Smooth muscle cell of the coronary artery (primary cell): Measurements from ENCODE around the gene PROK1. TPM values are rescaled to one million over a fixed set of nuclear protein-coding genes. Genes with fewer than 3 reads are reported as not detected.

ENCODE experiments used
- total RNA-seq: library from RNA; depleted of rRNA; stranded (reverse); fragments of >200 nt; gene quantifications from 2 replicates; pipeline ENCODE4 v1.2.3, GENCODE V29; 2014; ENCODE audit warnings: low replicate concordance

Gene PROK1
- not detected in 2 replicates for total RNA-seq

GRCh38 chr1:110450929-110451328 is at the start of gene PROK1:
Gene PROK1, plus strand, starts transcription at chr1:110451149. Its CDS starts 68 bp downstream, at chr1:110451217.

GRCh38 chr1:110407260-110408210 is 43.4 kb upstream of the PROK1 start, which contains the start of gene LAMTOR5:
Gene LAMTOR5, minus strand, starts transcription at chr1:110407694. Its CDS starts 74 bp downstream, at chr1:110407620.

Other genes with a start within 250 kb of the PROK1 start
- 1.2 and 5.3 TPM in 2 replicates for gene KCNC4, start 240.8 kb upstream of the PROK1 start, total RNA-seq
- 25.0 and 26.9 TPM in 2 replicates for gene RBM15, start 111.8 kb upstream of the PROK1 start, total RNA-seq
- gene SLC16A4, start 60.1 kb upstream of the PROK1 start, total RNA-seq = 10.3 and 44.4 TPM in 2 replicates
- gene LAMTOR5, start 43.5 kb upstream of the PROK1 start, total RNA-seq = 81.1 and 82.1 TPM in 2 replicates
- not detected in 2 replicates for gene KCNA10, start 68.0 kb downstream of the PROK1 start, total RNA-seq
- not detected in 2 replicates for gene KCNA2, start 155.2 kb downstream of the PROK1 start, total RNA-seq
- 1.4 TPM in 1 of 2 replicates, not detected in the other for gene KCNA3, start 223.8 kb downstream of the PROK1 start, total RNA-seq